Endothelial cell of umbilical vein (primary cell): ENCODE results near the gene CPOX. TPM values are rescaled to one million over a fixed set of nuclear protein-coding genes. Genes with fewer than 3 reads are reported as not detected.

Experiments
- BruUV-seq: library from RNA; stranded (reverse); fragments of 400-500 nt; replicated peaks from 2 replicates; lab custom pipeline; 2021; lab: Mats Ljungman, UMichigan
- CTCF ChIA-PET: fragments of 300-600, 350-600 bp; sonication (Branson Sonifier 250); formaldehyde crosslinking; loops from one replicate; lab custom pipeline; 2021; ENCODE audit warnings: antibody characterized with exemption, inconsistent platforms; lab: Charles Lee
- POLR2A ChIA-PET: fragments of 300-600, 350-600 bp; sonication (Branson Sonifier 250); formaldehyde crosslinking; loops from one replicate; lab custom pipeline; 2021; ENCODE audit warnings: antibody characterized with exemption, inconsistent platforms; lab: Charles Lee
- DNase-seq: peaks from one replicate; pipeline ENCODE4 v3.0.0-alpha.2; 2011; ENCODE audit warnings: low read depth, low spot score
- FAIRE-seq: peaks from 2 replicates; lab custom pipeline; 2011; peaks lifted over from hg19 to GRCh38; lab: Jason Lieb, UNC
- H2AFZ ChIP-seq: 2 replicates; pipeline ENCODE4 v1.6.0; 2012; ENCODE audit warnings: low read depth, low read length, control low read depth, inconsistent platforms
- H3K27ac ChIP-seq: 2 replicates; pipeline ENCODE4 v1.5.1; 2011; ENCODE audit warnings: low read depth, mild to moderate bottlenecking, control low read depth, low read length, moderate library complexity; ENCODE audit not compliant: insufficient read depth
- H3K27me3 ChIP-seq, 2 experiments: 2 replicates each; pipeline versions ENCODE4 v1.6.0 to v1.6.1; 2011; ENCODE audit warnings: low read length in 2 of 2, mixed read lengths in 1 of 2; ENCODE audit not compliant: control insufficient read depth in 2 of 2, insufficient read depth in 2 of 2
- H3K36me3 ChIP-seq, 2 experiments: 2 replicates in 1 of 2; 3 replicates in 1 of 2; pipeline ENCODE4 v1.5.1; 2011; ENCODE audit warnings: low read length in 2 of 2, mild to moderate bottlenecking in 1 of 2, moderate library complexity in 1 of 2; ENCODE audit not compliant: control insufficient read depth in 2 of 2, insufficient read depth in 2 of 2; ENCODE audit errors: extremely low read depth in 1 of 2
- H3K4me1 ChIP-seq: 3 replicates; pipeline ENCODE4 v1.5.1; 2011; ENCODE audit warnings: mild to moderate bottlenecking, low read length; ENCODE audit not compliant: control insufficient read depth, insufficient read depth; ENCODE audit errors: extremely low read depth
- H3K4me2 ChIP-seq: 2 replicates; pipeline ENCODE4 v1.6.1; 2011; ENCODE audit warnings: low read length, control low read depth, mixed read lengths; ENCODE audit not compliant: insufficient read depth
- H3K4me3 ChIP-seq, 3 experiments: fragments of 200-600 bp in 1 of 3; sonication (generic), shearing (Covaris generic) in 1 of 3; replicated peaks in 1 of 3; 2 replicates each; pipeline ENCODE4 v1.5.1; 2011 to 2016; ENCODE audit warnings: control low read depth in 3 of 3, low read length in 3 of 3, mild to moderate bottlenecking in 2 of 3, inconsistent platforms in 1 of 3, low read depth in 1 of 3, moderate library complexity in 1 of 3; ENCODE audit not compliant: insufficient read depth in 1 of 3
- H3K79me2 ChIP-seq: 2 replicates; pipeline ENCODE4 v1.6.0; 2012; ENCODE audit warnings: low read length, inconsistent platforms; ENCODE audit not compliant: control insufficient read depth, insufficient read depth
- H3K9ac ChIP-seq: replicated peaks from 2 replicates; pipeline ENCODE3; 2011; ENCODE audit warnings: low read length, control low read depth; ENCODE audit not compliant: insufficient read depth; ENCODE audit errors: extremely low read depth
- H3K9me1 ChIP-seq: replicated peaks from 3 replicates; pipeline ENCODE4 v1.6.0; 2011; ENCODE audit warnings: mild to moderate bottlenecking, low read length; ENCODE audit not compliant: control insufficient read depth, insufficient read depth; ENCODE audit errors: extremely low read depth
- H3K9me3 ChIP-seq: replicated peaks from 2 replicates; pipeline ENCODE4 v1.5.1; 2012; ENCODE audit warnings: low read length, inconsistent platforms; ENCODE audit not compliant: control insufficient read depth, insufficient read depth
- H4K20me1 ChIP-seq: replicated peaks from 2 replicates; pipeline ENCODE3; 2011; ENCODE audit warnings: mild to moderate bottlenecking, low read length; ENCODE audit not compliant: control insufficient read depth, insufficient read depth; ENCODE audit errors: extremely low read depth
- CTCF ChIP-seq, 2 donors: IDR thresholded peaks; 1 replicate in 1 of 2; 2 replicates in 1 of 2; pipeline ENCODE4 v1.5.1; 2011; ENCODE audit warnings: low read length in 2 of 2, mild to moderate bottlenecking in 2 of 2, moderate library complexity in 2 of 2, control low read depth in 1 of 2, inconsistent platforms in 1 of 2, low read depth in 1 of 2; ENCODE audit not compliant: insufficient read depth in 1 of 2; ENCODE audit errors: extremely low read depth in 1 of 2
- EZH2 ChIP-seq: IDR thresholded peaks from 2 replicates; pipeline ENCODE4 v1.6.1; 2012; ENCODE audit warnings: borderline replicate concordance, low read depth, mild to moderate bottlenecking, moderate library complexity, low read length, inconsistent platforms; ENCODE audit not compliant: severe bottlenecking
- FOS ChIP-seq: IDR thresholded peaks from 2 replicates; pipeline ENCODE4 v1.6.1; 2011; ENCODE audit warnings: mild to moderate bottlenecking, low read length, moderate library complexity, borderline replicate concordance; ENCODE audit not compliant: insufficient read depth
- GATA2 ChIP-seq: IDR thresholded peaks from 2 replicates; pipeline ENCODE4 v1.7.0; 2011; ENCODE audit warnings: low read depth, mild to moderate bottlenecking, moderate library complexity, mixed read lengths, low read length; ENCODE audit not compliant: insufficient read length, insufficient read depth
- JUN ChIP-seq: IDR thresholded peaks from 2 replicates; pipeline ENCODE4 v1.6.1; 2011; ENCODE audit warnings: borderline replicate concordance, low read depth; ENCODE audit not compliant: insufficient read length, insufficient read depth
- MYC ChIP-seq: IDR thresholded peaks from one replicate; pipeline ENCODE4 v1.6.1; 2011; ENCODE audit warnings: mild to moderate bottlenecking, low read depth, low read length
- POLR2A ChIP-seq: IDR thresholded peaks from 2 replicates; pipeline ENCODE4 v1.6.1; 2012; ENCODE audit warnings: low read depth, mild to moderate bottlenecking, control low read depth, low read length
- POLR2AphosphoS5 ChIP-seq: IDR thresholded peaks from 2 replicates; pipeline ENCODE4 v1.6.1; 2012; ENCODE audit warnings: low read depth, mild to moderate bottlenecking, control low read depth, low read length, moderate library complexity; ENCODE audit not compliant: insufficient read depth
- dilution Hi-C: fragments of 300-500 bp; cut with MboI; formaldehyde crosslinking; loops from one replicate; pipeline ENCODE4 v1.15.0; 2019; ENCODE audit warnings: low sequenced_read_pairs; ENCODE audit not compliant: extremely low pct_ligation_motif_present
- intact Hi-C: fragments of 100-400 bp; cut with micrococcal nuclease; formaldehyde crosslinking; loops from one replicate; pipeline ENCODE4 v1.10.0; 2022
- polyA plus RNA-seq, 4 experiments: library from polyadenylated mRNA; depleted of rRNA in 3 of 4; stranded (reverse) in 3 of 4; unstranded in 1 of 4; fragments of >200 nt; gene quantifications; 2 replicates each; pipeline versions ENCODE4 v1.2.1 to v1.2.3, GENCODE V29; 2011 to 2012; ENCODE audit warnings: missing spikeins in 1 of 4
- total RNA-seq: library from RNA; stranded (reverse); gene quantifications from 2 replicates; pipeline ENCODE4 v1.2.3, GENCODE V29; 2021
- TF ChIP-seq, protein P1 (sequence below): IDR thresholded peaks from 2 replicates; pipeline ENCODE4 v1.6.1; 2011; ENCODE audit not compliant: insufficient read depth, insufficient read length

CPOX gene
- total and polyA plus RNA-seq, 2 donors (not counting 3 experiments of a cell fraction or from before 2014, with no cell fraction given) = 12.3 to 24.5 TPM

GRCh38 chr3:98608029-98608428, 14.6 kb upstream of the CPOX start:
- intact Hi-C loops = loop anchor here (10.0 kb wide), 1 partner anchor 567 kb away; no protein-coding TSS in a partner anchor
- no peaks in the 10 kb centered on the region for H3K79me2 ChIP-seq
- no peak overlapping the region for H3K4me3 ChIP-seq
- no peak overlapping the region for H3K9ac ChIP-seq
- no peak for FAIRE-seq
- TF ChIP-seq POLR2AphosphoS5 = no peak
- no peak for TF ChIP-seq POLR2A
- no peak for TF ChIP-seq EZH2
- TF ChIP-seq GATA2 = no peak
- TF ChIP-seq, protein P1, sequence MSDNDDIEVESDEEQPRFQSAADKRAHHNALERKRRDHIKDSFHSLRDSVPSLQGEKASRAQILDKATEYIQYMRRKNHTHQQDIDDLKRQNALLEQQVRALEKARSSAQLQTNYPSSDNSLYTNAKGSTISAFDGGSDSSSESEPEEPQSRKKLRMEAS = no peak
- no peak for TF ChIP-seq JUN
- no peak for TF ChIP-seq FOS
- no peak for TF ChIP-seq CTCF (IDR thresholded peaks at IDR 0.05; ENCODE audit: extremely low read depth in 1 of 2, insufficient read depth in 1 of 2, low read depth in 1 of 2, low read length in 2 of 2)
- no peak for TF ChIP-seq MYC
- CTCF ChIA-PET = interaction anchor here (1.1 to 1.3 kb wide), 2 partner anchors 10 to 16 kb away, joined by 3 read pairs; no protein-coding TSS in a partner anchor
- BruUV-seq = no TSS peak
- H3K9me3 ChIP-seq = no peaks in the 10 kb centered on the region
- no peak overlapping the region for H3K4me2 ChIP-seq
- no peaks in the 10 kb centered on the region for H3K36me3 ChIP-seq
- no peaks in the 10 kb centered on the region for H3K27me3 ChIP-seq
- POLR2A ChIA-PET = no interaction called here
- H3K4me1 ChIP-seq = no peaks in the 10 kb centered on the region
- no peaks in the 10 kb centered on the region for H4K20me1 ChIP-seq
- H3K27ac ChIP-seq = no peak overlapping the region
- no peak for DNase-seq
- H3K9me1 ChIP-seq = no peaks in the 10 kb centered on the region
- H2AFZ ChIP-seq = no peak overlapping the region
- dilution Hi-C loops = loop anchor here (25.0 kb wide), 1 partner anchor 204 kb away; no protein-coding TSS in a partner anchor
